ENCODE results near the gene SLBP.

Gene SLBP

DNA sequence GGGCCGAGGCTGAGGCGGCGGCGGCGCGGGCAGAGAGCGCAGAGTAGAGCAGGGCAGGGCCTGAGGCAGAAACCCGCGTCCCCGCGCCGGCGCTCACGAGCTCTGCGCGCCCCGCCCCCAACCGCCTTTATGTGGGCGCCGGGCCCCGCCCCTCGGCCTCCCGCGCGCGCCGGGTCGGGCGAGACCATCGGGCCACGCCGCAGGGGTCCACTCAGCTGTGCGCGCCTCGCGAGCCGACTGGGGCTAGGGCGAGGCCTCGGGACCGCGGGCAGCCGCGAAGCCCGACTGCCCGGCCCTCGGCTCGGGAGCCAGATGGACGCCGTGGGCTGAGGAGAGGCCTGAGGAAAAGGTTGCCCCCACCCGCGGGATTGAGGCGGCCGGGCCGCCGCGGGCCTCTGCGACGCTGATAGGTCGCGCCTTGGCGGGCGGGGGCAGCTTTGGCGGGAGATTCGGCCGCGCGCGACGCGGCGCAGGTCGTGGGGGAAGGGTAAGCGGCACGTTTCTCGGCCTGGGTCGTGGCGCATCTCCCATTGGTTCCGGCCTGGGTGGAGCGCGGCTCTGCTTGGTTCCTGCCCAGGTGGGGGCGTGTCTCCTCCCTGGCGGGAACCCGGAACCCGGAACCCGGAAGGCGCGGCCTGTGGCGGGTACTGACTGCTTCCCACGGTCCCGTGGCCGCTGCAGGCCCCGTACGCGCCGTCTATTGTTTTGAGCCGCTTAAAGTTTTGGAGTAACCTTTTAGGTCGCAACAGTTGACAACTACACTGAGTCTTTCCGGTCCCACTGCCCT, at the start of gene SLBP:
TSS of gene SLBP (minus strand) at position 104 of the 787 bp plus-strand sequence. CDS start 131 bp downstream, outside the sequence.
- peak; percentile 86 for DNase-seq

DNA sequence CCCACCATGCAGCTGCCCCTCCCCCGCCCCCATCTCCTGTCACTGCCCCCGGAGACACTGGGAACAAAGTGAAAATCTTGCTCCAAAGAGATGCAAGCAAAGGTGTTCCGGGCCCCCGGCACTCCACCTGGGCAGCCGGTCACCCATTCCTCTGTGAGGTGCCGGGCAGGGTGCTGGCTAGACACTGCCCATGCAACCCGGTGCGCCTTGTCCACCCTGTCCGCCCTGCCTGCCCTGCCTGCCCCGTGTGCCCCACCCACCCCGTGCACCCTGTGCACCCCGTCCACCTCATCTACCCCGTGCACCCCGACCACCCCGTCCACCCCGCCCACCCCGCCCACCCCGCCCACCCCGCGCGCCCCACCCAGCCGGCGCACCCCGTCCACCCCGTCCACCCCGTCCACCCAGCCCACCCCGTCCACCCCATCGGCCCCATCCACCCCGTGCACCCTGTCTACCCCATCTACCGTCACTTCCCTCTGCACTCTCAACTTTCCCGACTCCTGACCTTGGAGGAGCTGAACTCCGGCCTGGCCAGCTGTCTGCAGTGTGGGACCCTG, 49.1 kb upstream of the SLBP start:
- DNase-seq = no peak

DNA sequence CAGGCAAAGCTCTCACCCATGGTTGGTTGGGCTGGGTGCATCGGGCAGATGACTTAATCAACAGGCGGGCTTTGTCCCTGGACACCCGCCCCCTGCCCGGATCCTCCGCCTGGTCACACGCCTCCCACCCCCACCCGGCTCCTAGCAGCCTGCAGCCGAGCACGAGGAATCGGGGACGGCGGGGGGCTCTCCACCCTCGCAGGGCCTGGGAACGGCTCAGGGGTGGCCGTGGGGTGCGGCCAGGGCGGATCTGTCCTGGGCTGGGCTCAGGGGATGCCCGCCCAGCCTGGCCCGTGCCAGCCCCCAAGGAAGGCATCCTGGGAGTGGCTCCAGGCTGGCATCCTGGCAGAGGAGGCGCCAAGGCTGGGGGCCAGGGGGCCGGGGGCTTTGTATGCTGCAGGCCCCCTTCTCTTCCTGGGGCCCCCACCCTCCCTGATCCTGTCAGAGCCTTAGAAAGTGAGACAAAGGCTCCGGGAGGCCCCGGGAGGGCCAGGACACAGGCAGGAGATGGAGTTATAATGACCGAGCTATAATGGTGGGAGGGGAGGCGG, 48.5 kb upstream of the SLBP start:
- no peak for DNase-seq

DNA sequence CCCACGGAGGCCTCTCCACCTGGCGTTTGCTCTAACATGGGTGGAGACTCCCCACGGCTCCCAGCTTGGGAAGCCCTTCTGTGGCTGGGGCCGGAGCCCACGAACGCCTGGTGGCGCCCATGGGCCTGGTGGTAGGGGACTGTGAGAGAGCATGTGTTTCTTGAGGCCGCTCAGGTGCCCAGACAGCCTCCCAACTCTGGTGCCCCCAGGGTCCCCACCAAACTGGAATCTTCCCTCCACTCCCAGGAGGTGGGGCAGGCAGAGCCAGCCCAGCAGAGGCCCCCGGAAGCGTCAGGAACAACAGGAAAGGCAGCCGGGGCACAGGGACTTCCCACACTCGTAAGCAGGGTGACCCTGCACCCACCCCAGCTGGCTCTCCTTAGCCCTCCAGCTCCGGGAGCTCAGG, 47.7 kb upstream of the SLBP start:
- no peak for DNase-seq

DNA sequence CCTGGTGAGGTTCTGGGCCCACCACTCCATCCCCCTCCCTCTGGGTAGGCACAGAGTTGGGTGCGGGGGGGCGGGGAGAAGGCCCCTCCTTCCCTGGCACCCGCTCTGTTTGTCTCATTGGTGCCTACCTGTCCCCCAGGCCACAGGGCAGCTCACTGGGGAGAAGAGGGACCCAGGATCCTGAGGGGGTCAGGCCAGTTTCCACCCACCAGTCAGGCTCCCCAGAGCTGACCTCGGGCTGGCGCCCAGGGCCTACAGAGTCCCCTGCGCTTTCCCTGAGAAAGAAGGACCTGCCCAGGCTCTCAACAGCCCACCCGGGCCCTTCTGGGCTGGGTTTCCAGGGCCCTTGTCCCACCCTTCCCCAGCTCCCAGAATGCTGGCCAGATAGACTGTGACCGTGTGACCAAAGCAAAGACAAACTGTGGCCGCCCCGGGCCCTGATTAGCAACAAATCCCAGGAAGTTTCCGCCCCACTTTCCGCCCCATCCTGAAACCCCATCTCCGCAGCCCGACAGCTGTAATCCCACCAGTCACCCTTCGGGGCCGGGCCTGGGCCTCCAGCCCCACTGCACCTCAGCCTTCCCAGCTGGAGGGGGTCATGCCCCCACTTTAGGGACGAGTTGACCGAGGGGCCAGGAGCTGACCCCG, 47.2 kb upstream of the SLBP start:
- no peak for DNase-seq

DNA sequence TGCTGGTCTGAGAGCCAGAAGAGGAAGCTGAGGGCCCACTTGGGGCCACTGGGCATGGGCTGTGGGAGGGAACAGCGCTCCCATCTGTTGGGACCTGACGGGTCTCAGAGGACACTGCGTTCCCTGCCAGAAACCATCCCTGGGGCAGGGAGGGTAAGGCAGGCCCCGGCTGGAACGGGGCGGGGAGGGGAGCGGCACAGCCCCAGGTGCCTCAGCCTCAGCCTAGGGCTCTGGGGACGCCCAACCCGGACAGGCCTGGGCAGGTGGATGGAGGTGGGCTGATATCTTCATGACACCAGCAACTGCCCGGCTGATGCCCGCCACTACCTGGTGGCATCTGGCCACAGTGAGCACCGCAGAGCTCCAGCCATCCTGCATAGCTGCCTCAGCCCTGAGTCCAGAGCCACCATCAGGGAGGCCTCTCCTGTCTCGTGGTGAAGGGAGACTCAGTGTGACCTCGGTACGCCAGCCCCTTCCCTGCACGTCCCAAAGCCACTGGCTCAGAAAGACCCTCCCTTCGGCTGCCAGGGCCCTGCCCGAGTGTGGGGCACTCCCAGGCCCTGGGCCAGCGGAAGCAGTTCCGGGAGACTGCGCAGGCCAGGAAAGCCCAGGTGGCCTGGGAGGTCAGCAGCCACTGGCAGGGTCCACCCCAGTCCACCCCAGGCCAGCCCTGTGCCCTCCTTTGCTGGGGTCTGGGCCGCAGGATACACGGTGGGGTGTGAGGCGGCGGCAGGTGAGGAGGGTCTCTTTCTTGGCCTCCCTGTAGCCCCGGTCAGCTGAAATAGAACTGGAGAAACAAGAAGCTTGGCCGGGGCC, 46.4 kb upstream of the SLBP start:
- no peak for DNase-seq

DNA sequence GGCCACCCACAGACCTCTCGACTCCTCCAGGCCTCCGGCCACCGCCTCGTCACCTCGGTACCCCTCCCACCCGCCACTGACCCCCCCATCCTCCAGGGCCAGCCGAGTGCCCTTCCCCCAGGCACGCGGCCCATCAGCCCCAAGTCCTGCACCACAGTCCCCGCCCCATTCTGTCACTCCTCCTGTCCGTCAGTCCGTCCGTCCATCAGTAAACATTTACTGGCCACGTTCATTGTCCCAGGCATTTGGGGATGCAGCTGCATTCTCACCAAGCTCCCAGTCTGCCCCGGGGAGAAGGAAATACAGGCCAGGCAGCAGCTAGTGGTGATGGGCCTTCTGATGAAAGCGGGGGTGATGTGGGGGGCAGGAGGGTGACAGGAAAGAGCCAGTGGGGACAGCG, 45.7 kb upstream of the SLBP start:
- no peak for DNase-seq

DNA sequence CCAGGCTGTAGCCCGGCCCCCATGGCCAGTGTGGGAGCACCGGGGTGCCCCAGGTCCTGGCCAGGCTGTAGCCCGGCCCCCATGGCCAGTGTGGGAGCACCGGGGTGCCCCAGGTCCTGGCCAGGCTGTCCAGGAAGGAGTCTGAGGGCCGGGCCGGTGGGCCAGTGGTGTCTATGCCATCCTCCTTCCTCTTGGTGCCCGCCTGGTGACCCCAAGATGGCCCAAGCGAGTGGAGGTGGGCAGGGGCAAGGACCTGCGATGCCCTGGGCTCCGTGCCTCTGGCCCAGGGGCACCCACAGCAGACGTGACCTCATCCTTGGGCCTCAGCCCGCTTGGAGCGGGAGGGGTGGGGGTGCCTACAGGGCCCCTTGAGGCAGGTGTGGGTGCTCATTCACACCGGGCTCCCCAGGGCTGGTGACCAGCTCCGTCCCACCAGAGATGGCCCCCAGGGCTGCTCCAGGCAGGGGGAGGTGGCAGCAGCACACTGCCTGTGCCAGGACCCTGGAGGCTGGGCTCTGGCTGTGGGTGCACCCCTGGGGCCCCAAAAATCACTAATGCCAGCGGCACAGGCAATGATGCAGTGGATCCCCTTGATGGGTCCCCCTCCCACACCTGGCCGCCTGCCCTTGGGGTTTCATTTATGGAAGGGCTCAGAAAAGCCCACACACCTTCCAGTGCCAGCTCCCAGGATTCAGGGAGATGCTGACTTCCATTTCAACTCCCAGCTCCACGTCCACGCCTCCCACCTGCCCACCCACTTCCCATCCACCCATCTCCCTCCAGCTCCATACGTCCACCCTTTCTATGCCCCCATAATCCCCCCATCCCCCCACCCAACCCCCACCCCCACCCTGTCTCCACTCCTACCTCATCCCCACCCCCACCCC, 45.0 kb upstream of the SLBP start:
- no peak for DNase-seq

DNA sequence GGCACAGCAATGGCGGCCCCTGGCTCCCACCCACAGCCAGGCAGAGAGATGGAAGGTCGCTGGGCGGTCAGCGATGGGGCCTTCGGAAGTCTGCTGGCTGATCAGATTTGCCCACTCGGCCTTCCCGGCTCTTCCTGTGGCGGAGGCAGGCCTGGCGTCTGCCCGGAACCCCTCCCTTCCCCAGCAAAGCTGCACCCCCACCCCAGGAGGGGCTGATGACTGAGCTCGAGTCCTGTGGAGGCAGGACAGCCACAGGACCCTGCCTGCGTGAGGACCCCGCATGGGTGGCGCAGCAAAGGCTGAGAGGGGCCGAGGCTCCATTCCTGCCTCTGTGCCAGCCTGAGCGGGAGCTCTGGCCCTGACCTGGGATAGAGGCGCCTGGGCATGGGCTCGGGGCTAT, 44.0 kb upstream of the SLBP start:
- DNase-seq = no peak

DNA sequence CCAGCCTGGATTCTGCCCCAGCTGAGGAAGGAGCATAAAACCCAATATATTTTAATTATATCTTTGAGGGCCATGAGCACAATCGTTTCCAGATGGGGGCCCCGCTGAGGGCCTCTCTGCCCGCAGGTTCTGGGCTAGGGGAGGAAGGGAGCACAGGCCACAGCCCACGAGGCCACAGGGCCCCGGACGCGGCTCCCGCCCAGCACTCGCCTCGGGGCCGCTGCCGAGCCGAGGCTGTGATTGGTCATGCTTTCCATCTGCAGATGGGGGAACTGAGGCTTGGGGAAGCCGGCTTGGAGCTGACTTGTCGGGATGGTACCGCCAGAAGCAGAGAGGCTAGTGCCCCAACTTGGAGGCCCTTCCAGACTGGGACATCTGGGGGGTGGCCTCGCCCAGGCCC, 43.2 kb upstream of the SLBP start:
- DNase-seq = no peak

DNA sequence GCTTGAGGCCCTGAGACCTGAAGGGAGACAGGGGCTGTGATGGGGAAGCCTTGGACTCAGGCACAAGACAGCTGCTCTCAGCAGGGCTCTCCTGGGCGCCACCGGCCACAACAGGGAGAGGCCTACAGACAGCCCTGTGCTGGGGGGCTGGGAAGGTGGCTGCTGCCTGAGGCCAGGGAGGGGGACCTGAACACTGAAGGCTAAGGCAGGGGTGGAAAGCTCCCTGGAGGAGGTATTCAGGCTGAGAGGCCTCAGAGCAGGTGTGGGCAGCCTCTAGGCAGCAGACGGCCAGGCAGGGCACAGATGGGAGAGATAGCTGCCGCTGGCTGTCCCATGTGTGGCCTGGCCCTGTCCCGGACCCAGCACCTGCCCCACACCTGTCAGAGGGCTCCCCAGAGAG, 42.2 kb upstream of the SLBP start:
- no peak for DNase-seq

DNA sequence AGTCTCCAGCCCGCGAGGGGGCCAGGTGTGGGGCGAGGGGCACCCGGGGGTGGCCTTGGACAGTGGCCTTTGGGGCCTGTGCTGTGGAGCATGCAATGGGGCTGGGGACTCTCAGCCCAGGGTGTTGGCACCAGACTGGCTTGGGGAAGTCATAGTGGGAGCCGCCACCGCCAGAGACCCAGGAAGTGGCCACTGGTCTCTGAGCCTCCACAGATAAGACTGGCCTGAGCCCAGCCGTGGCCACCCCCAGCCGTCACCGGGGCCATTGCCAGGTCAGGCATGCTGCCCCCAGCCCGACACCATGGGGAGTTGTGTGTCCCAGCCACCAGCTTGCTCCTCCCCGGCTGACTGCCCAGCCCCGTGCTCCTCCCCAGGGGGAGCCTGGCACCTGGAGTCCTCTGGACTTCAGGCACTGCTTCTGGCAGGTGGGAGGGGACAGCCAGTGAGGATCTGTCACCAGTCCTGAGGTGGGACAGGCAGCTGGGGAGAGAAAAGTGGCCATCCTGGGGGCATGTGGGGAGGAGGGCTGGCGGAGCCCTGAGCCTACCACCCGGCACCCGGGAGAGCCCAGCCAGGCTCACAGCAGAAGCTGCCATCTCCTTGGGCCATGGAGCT, 41.7 kb upstream of the SLBP start:
- DNase-seq = no peak

DNA sequence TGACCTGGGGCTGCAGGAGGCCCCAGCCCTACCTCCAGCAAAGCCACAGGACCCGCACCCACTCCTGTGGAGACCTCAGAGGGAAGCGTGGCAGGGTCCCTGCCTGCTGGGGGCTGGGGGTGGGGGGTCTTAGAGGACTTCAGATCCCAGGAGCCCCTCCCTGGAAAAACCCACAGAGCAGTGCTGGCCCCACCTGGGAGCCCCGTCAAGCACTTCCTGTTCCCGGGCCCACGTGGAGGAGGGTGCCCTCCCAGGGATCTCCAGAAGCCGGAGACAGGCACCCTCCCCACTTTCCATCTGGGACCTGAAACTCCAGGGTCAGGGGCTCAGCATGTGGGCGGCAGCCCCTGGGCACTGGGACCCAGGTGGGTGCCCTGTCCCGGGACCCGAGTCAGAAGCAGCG, 41.2 kb upstream of the SLBP start:
- DNase-seq = no peak

DNA sequence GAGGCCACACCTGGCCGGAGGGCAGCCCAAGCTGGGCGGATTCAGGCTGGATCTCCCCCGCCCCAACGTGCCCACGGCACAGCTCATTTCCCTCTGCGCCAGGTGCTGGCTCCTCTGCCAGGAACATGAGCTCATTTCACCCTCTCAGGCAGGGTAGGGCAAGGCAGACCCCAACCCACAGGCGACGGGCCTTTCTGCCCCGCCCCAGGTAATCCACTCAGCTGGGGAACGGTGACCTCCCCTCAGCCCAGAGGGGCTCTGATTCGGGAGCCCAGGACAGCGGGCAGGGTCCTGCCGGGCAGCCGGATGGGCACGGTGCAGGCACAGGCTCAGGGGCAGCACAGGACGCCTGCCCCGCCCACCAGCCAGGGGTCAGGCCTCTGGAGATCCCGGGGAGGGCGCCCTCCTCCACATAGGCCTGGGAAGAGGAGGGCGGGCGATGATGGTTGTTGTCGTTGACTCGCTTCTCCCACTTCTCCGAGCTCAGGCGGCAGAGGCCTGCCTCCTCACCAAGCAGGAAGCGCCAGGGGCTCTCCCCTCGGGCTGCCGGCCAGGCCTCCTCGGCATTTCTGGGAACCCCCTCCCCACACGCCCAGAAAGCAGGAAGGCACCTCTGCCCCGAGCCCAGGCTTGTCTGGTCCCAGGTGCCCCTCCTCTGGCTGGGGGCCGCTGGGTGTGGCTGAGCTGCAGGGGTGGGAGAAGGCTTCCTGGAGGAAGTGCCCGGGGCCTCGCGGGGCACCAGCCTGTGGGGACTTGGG, 40.3 kb upstream of the SLBP start:
- DNase-seq = no peak

DNA sequence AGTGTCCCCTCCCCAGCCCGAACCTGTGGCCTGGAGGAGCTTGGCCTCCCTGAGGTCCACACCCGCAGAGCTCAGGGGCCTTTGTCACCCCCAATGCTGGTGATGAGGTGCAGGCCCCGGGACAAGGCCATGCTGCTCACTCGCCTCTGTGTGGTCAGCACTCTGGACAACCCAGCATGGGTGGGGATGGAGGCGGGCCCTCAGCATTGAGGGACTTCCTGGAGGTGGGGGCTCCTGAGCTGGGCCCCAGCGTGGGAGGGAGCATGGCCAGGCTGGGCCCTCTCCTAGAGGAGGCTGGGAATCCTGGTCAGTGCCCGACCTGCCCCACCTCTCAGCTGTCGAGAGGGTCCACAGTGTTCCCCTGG, 39.8 kb upstream of the SLBP start:
- no peak for DNase-seq

DNA sequence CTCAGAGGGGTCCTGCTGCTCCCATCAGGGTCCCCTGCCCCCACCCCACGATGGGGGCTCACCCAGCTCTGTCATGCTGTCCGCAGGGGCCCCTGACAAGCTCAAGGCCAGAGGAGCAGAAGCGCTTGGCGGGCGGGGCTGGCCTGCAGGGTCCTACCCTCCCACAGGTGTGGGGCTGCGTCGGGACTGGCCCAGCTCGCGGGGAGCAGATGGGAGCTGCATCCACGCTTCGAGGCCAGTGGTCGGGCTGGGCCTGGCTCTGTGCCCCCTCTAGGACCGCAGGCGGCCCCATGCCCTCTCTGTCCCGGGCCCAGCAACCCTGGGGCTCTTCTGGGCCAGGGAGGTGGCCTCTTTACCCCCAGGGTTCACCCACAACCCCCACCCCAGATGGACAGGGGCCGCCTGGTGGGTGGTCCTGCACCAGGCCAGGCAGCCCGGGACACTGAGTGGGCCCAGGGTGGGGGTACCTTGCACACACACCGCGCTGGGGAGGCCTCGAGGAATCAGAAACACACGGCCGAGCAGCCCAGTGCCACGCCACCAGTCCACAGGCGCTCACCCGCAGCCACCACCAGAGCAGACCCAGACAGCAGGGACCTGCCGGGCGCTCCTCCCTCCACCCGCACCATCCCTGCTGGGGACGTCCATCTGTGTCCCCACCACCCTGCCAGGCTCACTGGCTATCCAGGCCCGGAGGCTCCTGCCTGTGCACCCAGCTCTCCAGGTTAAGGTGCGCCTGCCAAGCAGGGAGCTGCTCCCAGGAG, 39.2 kb upstream of the SLBP start:
- no peak for DNase-seq

DNA sequence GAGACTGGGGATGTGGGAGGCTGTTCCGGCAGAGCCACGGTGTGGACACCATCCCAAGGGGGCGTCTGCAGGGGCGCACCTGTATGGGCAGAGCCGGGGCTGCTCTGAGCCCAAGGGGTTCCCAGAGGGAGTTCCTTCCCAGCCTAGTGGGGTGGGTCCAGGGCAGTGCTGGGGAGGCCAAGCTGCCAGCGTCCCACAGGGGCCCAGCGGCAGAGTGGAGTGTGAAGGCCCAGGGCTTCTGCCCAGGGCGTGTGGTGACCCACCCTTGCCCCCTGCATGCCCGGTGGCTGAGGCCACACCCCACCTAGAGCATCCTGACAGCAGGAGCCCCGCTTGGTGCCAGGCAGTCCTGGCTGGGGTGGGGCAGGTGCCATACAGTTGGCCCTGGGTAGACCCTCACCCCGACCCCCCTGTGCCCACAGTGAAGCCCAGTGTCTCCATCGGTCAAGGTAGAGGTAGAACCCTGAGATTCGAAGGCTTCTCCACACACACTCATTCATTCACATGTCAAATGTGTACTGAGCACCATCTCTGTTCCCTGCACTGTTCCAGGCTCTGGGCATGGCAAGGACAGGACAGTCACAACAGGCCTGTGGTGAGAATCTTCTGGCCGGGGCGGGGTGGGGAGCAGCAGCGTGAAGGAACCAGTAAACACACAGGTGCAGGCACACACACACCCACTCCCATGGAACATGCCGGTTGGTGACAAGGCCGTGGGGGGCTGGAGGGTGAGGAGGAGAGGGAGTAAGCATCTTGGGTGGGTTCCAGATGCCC, 38.4 kb upstream of the SLBP start:
- DNase-seq = no peak

DNA sequence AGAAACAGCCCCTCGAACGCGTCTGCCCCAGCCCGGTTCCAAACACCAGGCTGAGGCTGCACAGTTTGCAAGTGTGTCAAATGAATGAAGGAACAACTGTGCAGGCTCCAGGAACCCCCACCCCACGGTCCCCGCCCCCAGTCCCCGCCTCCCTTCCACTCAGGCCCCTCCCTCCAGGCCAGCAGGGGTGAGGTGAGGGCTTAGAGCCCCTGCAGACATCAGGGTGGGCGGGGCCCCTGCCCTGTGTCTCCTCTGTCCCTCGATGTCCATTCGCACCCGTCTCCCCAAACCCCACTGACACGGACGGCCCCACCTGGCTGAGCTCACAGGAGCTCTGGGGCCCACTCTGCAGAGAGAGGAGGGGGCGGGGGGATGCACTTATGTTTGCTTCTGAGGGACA, 37.7 kb upstream of the SLBP start:
- DNase-seq = no peak

DNA sequence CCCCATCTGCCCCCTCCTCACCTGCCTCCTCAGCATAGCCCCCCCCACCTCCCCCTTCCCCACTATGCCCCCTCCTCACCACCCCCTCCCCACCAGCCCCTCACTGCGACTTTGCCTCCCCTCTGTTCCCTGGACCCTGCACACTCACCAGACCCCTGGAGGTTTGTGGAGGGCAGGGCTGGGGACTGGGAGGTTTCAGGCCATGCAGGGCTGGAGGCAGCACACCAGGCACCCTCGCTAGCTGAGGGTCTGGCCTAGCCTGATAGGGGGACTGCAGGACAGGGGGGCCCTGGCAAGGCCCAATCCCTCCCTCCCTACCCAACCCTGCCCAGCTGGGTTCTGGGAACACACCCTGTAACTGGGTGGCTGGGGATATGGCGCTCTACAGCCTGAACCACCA, 37.3 kb upstream of the SLBP start:
- no peak for DNase-seq

Data from NCI-H2227 treated with DMSO at 0.1 percent for 48 hours (cell line).